ENCODE data around the gene ITPR2.

DNA sequence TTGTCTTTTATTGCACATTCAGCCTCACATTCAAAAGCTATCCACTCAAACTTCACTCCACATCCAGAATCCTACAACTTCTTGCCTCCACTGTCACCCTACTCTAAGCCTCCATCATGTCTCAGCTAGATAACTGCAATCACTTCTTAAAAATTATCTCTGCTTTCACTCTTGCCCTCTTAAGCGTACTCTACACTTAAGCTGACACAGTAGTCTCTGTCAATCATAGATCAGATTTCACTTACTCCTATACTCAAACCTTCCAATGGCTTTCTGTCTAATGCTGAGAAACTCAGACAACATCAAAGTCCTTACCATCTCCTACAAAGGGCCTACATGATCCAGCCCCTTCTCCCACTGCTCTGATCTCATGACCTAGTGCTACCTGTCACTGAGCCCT, 304.1 kb downstream of the ITPR2 start:
- TF ChIP-seq, protein P1, sequence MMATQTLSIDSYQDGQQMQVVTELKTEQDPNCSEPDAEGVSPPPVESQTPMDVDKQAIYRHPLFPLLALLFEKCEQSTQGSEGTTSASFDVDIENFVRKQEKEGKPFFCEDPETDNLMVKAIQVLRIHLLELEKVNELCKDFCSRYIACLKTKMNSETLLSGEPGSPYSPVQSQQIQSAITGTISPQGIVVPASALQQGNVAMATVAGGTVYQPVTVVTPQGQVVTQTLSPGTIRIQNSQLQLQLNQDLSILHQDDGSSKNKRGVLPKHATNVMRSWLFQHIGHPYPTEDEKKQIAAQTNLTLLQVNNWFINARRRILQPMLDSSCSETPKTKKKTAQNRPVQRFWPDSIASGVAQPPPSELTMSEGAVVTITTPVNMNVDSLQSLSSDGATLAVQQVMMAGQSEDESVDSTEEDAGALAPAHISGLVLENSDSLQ (IDR thresholded peaks at IDR 0.05) = peak; percentile 68; the same call in 1 of the 2 replicates
- TF ChIP-seq LEF1 (IDR thresholded peaks at IDR 0.05; ENCODE audit: borderline replicate concordance) = no peak
- no peak for TF ChIP-seq L3MBTL2 (conservative IDR thresholded peaks at IDR 0.05)
- no peak for TF ChIP-seq BHLHE40 (IDR thresholded peaks at IDR 0.05; ENCODE audit: borderline replicate concordance)
- no peak for TF ChIP-seq SP1 (IDR thresholded peaks at IDR 0.05)
- TF ChIP-seq ELF4 (IDR thresholded peaks at IDR 0.05) = no peak
